Thoracic aorta (tissue), 2 donors: Measurements from ENCODE around the gene SERPINB6. TPM values are rescaled to one million over a fixed set of nuclear protein-coding genes. Genes with fewer than 3 reads are reported as not detected.

Experiments used
- ATAC-seq: fragments of 150-250 bp; one replicate; pipeline ENCODE4 v1.8.0; 2017; ENCODE audit warnings: low read depth; ENCODE audit not compliant: insufficient number of reproducible peaks, low FRiP score
- DNase-seq: peaks from one replicate; pipeline ENCODE4 v3.0.0-alpha.2; 2020; ENCODE audit warnings: low spot score
- H3K27ac ChIP-seq, 2 donors: fragments of 200-600 bp; sonication (generic); 1 replicate in 1 of 2; 2 replicates in 1 of 2; pipeline ENCODE4 v1.5.1; 2016; ENCODE audit warnings: mild to moderate bottlenecking in 2 of 2, moderate library complexity in 2 of 2
- H3K27me3 ChIP-seq: fragments of 200-600 bp; sonication (generic); replicated peaks from 2 replicates; pipeline ENCODE4 v1.6.0; 2016; ENCODE audit warnings: mild to moderate bottlenecking; ENCODE audit not compliant: insufficient read depth
- H3K36me3 ChIP-seq: fragments of 200-600 bp; sonication (generic); one replicate; pipeline ENCODE4 v1.5.1; 2016
- H3K4me1 ChIP-seq, 2 donors: fragments of 200-600 bp; sonication (generic); 1 replicate in 1 of 2; 2 replicates in 1 of 2; pipeline versions ENCODE4 v1.5.1 to v1.6.0; 2016; ENCODE audit warnings: low read depth in 2 of 2, mild to moderate bottlenecking in 1 of 2; ENCODE audit not compliant: control insufficient read depth in 1 of 2
- H3K4me3 ChIP-seq: fragments of 200-600 bp; sonication (generic); 2 replicates; pipeline ENCODE4 v1.5.1; 2016; ENCODE audit warnings: mild to moderate bottlenecking
- H3K9me3 ChIP-seq: fragments of 200-600 bp; sonication (generic); 2 replicates; pipeline ENCODE4 v1.5.1; 2016
- total RNA-seq, 2 donors: library from RNA; depleted of rRNA; stranded (reverse); fragments of >200 nt; gene quantifications; one replicate each; pipeline versions ENCODE4 v1.1.0 to v1.2.3, GENCODE V29; 2016
- TF ChIP-seq, protein P1 (sequence below): fragments of 200-600 bp; sonication (generic); IDR thresholded peaks from one replicate; pipeline ENCODE4 v1.5.1; 2019; ENCODE audit warnings: antibody characterized with exemption

SERPINB6 gene
- total RNA-seq, 2 donors from 2014 or later: 161 to 180 TPM

DNA sequence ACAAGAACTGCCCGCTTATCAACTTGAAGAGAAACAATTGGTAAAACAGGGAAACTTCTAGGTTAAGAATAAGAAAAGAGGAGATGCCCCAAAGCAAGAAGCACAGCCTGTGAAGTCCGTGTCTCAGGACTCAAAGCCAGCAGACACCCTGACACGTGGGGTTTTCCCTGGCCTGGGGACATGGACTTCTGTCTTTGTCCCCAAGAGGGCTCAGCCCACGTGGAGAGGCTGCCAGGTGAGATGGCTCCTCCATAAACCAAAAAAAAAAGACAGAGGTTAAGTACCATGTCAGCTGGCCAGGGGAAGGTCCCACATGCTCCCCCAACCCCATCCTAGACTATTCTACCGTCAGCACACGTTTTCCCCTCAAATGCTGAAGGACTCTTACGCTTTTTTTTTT, 9.9 kb downstream of the SERPINB6 start:
- H3K9me3 ChIP-seq: no peaks in the 10 kb centered on the region
- DNase-seq (no peak), ATAC-seq (no peak)
- TF ChIP-seq, protein P1, sequence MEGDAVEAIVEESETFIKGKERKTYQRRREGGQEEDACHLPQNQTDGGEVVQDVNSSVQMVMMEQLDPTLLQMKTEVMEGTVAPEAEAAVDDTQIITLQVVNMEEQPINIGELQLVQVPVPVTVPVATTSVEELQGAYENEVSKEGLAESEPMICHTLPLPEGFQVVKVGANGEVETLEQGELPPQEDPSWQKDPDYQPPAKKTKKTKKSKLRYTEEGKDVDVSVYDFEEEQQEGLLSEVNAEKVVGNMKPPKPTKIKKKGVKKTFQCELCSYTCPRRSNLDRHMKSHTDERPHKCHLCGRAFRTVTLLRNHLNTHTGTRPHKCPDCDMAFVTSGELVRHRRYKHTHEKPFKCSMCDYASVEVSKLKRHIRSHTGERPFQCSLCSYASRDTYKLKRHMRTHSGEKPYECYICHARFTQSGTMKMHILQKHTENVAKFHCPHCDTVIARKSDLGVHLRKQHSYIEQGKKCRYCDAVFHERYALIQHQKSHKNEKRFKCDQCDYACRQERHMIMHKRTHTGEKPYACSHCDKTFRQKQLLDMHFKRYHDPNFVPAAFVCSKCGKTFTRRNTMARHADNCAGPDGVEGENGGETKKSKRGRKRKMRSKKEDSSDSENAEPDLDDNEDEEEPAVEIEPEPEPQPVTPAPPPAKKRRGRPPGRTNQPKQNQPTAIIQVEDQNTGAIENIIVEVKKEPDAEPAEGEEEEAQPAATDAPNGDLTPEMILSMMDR: no peak
- H3K4me1 ChIP-seq: peaks cover 19 to 47% of the 10 kb centered on the region in 2 donors
- H3K27ac ChIP-seq: peak overlapping the region in 1 of 2 donors; percentile 57
- no peaks in the 10 kb centered on the region for H3K27me3 ChIP-seq
- peaks cover under 1% of the 10 kb centered on the region for H3K36me3 ChIP-seq
- no peak overlapping the region for H3K4me3 ChIP-seq

DNA sequence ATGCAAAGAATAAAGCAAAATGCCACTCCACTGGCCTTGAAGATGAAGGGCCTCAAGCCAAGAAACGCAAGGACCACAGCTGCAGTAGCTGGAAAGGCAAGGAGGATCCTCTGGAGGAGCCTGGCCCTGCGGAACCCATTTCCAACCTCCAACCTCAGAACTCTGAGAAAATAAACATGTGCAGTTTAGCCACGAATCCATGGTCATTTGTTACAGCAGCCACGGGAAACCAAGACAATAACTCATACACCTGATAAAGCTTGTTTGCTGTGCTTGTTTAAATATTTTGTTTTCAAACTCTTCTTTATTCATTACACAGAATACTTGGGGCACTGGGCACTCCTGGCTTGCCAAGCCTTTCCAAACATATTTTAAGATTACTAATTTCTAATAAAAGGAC, 10.4 kb downstream of the SERPINB6 start:
- H3K9me3 ChIP-seq: no peaks in the 10 kb centered on the region
- no peak for ATAC-seq

DNA sequence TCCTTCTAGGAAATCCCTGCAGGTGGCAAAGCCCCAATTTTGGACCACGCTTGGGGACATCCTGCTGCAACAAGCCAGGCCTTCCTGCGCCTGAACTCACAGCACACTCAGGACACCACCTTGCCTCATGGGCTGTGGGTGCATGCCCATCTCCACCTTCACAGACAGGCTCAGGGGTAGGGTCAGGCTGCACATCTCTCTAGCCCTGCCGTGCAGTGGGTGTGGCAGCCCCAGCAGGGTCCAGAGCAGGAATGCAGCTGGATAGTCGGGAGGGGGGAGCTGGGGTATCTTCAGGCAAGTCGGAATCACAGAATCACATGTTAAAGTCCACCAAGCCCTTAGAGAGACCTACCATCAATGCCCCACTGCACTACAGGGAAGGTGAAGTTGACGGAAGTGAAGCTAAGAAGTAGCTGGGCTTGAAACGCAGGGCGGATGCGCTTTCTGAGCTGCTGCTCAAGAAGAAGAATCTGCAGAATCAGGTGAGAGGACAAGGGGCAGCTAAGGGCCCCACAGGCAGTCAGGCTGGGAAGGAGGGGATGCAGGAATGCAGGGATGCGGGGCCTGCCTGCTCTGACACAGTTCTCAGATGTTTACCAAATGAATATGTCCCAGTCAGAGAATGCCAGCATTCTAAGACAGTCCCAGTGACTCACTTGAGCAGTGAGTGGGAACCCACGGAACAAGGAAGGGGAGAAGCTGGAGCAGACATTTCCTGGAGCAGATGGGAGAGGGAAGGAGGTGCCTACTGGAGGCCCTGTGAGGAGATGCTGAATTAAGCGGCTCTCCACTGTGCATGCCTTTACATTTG, 11.3 kb downstream of the SERPINB6 start:
- peak overlapping the region; percentile 36 to 57 for H3K27ac ChIP-seq
- DNase-seq (no peak), ATAC-seq (peak; percentile 66)
- H3K9me3 ChIP-seq: no peaks in the 10 kb centered on the region
- no peaks in the 10 kb centered on the region for H3K27me3 ChIP-seq
- H3K4me3 ChIP-seq: no peak overlapping the region
- peaks cover 8% of the 10 kb centered on the region for H3K36me3 ChIP-seq
- H3K4me1 ChIP-seq: peaks cover 19 to 42% of the 10 kb centered on the region in 2 donors
- TF ChIP-seq, protein P1: no peak

More for the DNA sequence above, 10.4 kb downstream of the SERPINB6 start:
- peaks cover 19 to 43% of the 10 kb centered on the region in 2 donors for H3K4me1 ChIP-seq
- no peaks in the 10 kb centered on the region for H3K27me3 ChIP-seq
- DNase-seq: no peak
- TF ChIP-seq, protein P1: no peak
- no peak overlapping the region for H3K4me3 ChIP-seq
- H3K27ac ChIP-seq: peak overlapping the region in 1 of 2 donors; percentile 57
- H3K36me3 ChIP-seq: peaks cover 7% of the 10 kb centered on the region

DNA sequence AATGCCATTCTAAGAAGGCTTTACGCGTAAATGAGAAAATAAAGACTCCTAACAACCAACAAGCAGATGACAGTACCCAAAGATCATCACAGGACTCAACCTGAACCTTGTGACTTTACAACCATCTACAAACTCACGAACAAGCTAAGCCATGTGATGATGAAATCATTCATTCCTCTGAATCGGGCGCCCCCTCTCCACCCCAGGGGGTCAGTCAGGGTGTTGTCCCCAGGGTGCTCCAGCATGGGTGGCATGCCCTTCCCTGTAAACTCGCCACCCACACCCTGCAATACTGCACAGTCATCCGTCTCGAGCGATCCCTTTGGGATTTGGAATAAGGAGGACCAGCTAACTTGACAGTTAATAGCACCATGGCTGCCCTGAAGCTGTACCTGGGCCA, 12.6 kb downstream of the SERPINB6 start:
- H3K9me3 ChIP-seq: no peaks in the 10 kb centered on the region
- H3K36me3 ChIP-seq: peaks cover 8% of the 10 kb centered on the region
- H3K27ac ChIP-seq: peak overlapping the region in 1 of 2 donors; percentile 34
- no peak overlapping the region for H3K4me3 ChIP-seq
- peaks cover 19 to 42% of the 10 kb centered on the region in 2 donors for H3K4me1 ChIP-seq
- TF ChIP-seq, protein P1: no peak
- H3K27me3 ChIP-seq: no peaks in the 10 kb centered on the region
- DNase-seq (no peak), ATAC-seq (no peak)

DNA sequence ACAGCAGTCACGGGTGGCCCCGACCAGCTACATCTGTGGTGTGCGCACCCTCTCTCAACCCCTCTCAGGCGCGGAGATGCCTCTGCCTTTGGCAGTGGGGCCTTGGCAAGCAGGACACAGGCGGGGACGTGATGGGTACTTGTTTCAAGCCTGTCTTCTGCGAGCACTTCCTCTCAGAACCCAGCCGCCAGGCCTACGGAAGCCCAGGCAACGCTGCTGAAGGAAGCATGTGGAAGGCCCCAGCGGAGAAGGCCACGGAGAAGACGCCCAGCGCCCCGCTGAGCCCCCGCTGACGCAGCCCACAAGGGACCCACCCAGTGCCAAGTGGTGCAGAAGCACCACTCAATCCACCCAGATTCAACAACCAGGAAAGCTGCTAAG, 13.0 kb downstream of the SERPINB6 start:
- DNase-seq: no peak
- Histone ChIP-seq H3K4me1 (peaks cover 19 to 40% of the 10 kb centered on the region in 2 donors), H3K27ac (peak overlapping the region in 1 of 2 donors; percentile 34)

More for the DNA sequence above, 13.0 kb downstream of the SERPINB6 start:
- Histone ChIP-seq H3K36me3 (peaks cover 8% of the 10 kb centered on the region), H3K27me3 (no peaks in the 10 kb centered on the region), H3K9me3 (no peaks in the 10 kb centered on the region), H3K4me3 (no peak overlapping the region)
- TF ChIP-seq, protein P1: no peak
- ATAC-seq: no peak
